Neural cell (in vitro differentiated cells): Measurements from ENCODE around the gene FAM53B.

Source experiments
- EP300 ChIP-seq: fragments of 450-650 bp; conservative IDR thresholded peaks from 2 replicates; pipeline ENCODE4 v1.6.1; 2014; ENCODE audit warnings: antibody characterized with exemption, mild to moderate bottlenecking, moderate library complexity; ENCODE audit not compliant: poor library complexity, severe bottlenecking
- EZH2 ChIP-seq: fragments of 200-600, 300-800 bp; shearing (Covaris generic), sonication (generic); IDR thresholded peaks from 2 replicates; pipeline ENCODE4 v1.6.1; 2014; ENCODE audit warnings: antibody characterized with exemption, low read length, borderline replicate concordance, mild to moderate bottlenecking; ENCODE audit not compliant: insufficient read depth, poor library complexity, severe bottlenecking
- MXI1 ChIP-seq: fragments of 450-650 bp; conservative IDR thresholded peaks from 2 replicates; pipeline ENCODE4 v1.6.1; 2014; ENCODE audit warnings: antibody characterized with exemption, mild to moderate bottlenecking; ENCODE audit not compliant: poor library complexity, severe bottlenecking
- POLR2AphosphoS5 ChIP-seq: IDR thresholded peaks from 2 replicates; pipeline ENCODE4 v1.6.1; 2012
- RAD21 ChIP-seq: fragments of 450-650 bp; conservative IDR thresholded peaks from 2 replicates; pipeline ENCODE4 v1.6.1; 2014; ENCODE audit warnings: antibody characterized with exemption, mild to moderate bottlenecking, moderate library complexity
- REST ChIP-seq: IDR thresholded peaks from 2 replicates; pipeline ENCODE4 v1.6.1; 2012; ENCODE audit warnings: borderline replicate concordance
- TF ChIP-seq, protein P1 (sequence below): fragments of 450-650 bp; IDR thresholded peaks from 2 replicates; pipeline ENCODE4 v1.5.1; 2014; ENCODE audit warnings: antibody characterized with exemption, mild to moderate bottlenecking, moderate library complexity; ENCODE audit not compliant: poor library complexity, severe bottlenecking

DNA sequence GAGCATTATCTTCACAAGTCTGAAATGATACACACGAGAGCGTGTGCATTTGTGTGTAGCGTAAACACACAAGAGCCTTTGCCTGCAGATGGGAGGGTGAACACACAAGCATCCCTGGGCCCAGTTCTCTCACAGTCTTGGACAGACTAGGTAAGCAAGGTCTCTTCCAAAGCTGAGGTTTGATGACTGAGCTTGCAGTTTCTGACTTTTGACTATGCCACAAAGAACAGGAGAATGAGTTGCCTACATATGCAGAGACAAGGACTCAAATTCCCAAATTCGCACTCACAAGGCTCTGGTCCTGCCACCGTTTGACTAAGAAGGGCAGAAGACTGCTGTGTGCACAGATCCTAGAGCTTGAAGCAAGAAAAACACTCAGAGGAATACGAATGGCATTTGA lies 55.8 kb downstream of the FAM53B start:
- TF ChIP-seq REST (no peak), EZH2 (no peak), RAD21 (no peak), POLR2AphosphoS5 (no peak), EP300 (no peak), MXI1 (no peak)
- TF ChIP-seq, protein P1, sequence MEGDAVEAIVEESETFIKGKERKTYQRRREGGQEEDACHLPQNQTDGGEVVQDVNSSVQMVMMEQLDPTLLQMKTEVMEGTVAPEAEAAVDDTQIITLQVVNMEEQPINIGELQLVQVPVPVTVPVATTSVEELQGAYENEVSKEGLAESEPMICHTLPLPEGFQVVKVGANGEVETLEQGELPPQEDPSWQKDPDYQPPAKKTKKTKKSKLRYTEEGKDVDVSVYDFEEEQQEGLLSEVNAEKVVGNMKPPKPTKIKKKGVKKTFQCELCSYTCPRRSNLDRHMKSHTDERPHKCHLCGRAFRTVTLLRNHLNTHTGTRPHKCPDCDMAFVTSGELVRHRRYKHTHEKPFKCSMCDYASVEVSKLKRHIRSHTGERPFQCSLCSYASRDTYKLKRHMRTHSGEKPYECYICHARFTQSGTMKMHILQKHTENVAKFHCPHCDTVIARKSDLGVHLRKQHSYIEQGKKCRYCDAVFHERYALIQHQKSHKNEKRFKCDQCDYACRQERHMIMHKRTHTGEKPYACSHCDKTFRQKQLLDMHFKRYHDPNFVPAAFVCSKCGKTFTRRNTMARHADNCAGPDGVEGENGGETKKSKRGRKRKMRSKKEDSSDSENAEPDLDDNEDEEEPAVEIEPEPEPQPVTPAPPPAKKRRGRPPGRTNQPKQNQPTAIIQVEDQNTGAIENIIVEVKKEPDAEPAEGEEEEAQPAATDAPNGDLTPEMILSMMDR = no peak
